ENCODE data around the gene CCDC30.

CCDC30 gene

DNA sequence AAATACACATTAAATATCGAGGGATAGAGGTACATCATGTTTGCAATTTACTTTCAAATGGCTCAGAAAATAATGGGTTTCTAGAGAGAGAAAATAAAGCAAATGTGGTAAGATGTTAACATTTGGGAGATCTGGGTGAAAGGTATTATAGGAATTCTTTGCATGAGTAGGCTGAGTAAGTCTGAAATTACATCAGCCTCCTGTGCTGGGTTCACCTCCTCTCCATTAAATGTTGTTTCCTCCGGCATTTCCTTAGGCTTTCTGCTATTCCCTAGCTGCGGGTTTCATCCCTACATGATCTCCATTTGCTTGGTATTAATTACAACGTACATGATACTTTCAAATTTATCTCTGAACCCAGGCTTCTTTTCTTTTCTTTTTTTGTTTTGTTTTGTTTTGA is 38.9 kb upstream of the CCDC30 start:
- no peak overlapping the region for H3K27ac ChIP-seq (ENCODE audit: insufficient read depth, low read length, poor library complexity, severe bottlenecking)
- H3K36me3 ChIP-seq (ENCODE audit: control insufficient read depth, insufficient read depth, low read length) = no peaks in the 10 kb centered on the region
- no peaks in the 10 kb centered on the region for H3K27me3 ChIP-seq (replicated peaks; ENCODE audit: control insufficient read depth, insufficient read depth, low read length, poor library complexity, severe bottlenecking)
- H3K4me1 ChIP-seq (ENCODE audit: control insufficient read depth, insufficient read depth, low read length, poor library complexity, severe bottlenecking) = no peaks in the 10 kb centered on the region
- H3K4me3 ChIP-seq (ENCODE audit: insufficient read depth, low read depth, low read length, poor library complexity, severe bottlenecking) = no peak overlapping the region
- DNase-seq = no peak
- H3K9me3 ChIP-seq (ENCODE audit: control insufficient read depth, low read length) = no peaks in the 10 kb centered on the region

DNA sequence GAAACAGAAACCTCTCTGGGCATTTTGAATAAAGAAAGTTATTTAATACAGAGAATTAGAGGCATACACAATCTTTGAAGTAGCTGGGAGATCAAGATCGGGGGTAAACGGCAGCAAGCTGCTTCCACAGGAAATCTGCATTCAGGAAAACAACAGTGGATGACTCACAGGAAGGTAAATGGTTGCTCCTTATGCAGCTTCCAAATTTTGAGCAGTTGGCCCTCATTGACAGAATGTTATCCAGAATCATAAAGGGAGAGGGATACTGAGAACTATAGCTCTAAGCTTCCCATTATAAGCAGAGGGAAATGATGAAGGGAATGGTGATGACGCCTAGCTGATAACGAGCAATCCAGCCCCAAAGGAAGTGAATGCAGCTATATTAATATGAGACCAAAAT is 35.8 kb upstream of the CCDC30 start:
- H3K27ac ChIP-seq (ENCODE audit: insufficient read depth, low read length, poor library complexity, severe bottlenecking) = no peak overlapping the region
- no peak for DNase-seq
- no peak overlapping the region for H3K4me3 ChIP-seq (ENCODE audit: insufficient read depth, low read depth, low read length, poor library complexity, severe bottlenecking)
- H3K36me3 ChIP-seq (ENCODE audit: control insufficient read depth, insufficient read depth, low read length) = no peaks in the 10 kb centered on the region
- no peaks in the 10 kb centered on the region for H3K27me3 ChIP-seq (replicated peaks; ENCODE audit: control insufficient read depth, insufficient read depth, low read length, poor library complexity, severe bottlenecking)
- no peaks in the 10 kb centered on the region for H3K9me3 ChIP-seq (ENCODE audit: control insufficient read depth, low read length)
- no peaks in the 10 kb centered on the region for H3K4me1 ChIP-seq (ENCODE audit: control insufficient read depth, insufficient read depth, low read length, poor library complexity, severe bottlenecking)

DNA sequence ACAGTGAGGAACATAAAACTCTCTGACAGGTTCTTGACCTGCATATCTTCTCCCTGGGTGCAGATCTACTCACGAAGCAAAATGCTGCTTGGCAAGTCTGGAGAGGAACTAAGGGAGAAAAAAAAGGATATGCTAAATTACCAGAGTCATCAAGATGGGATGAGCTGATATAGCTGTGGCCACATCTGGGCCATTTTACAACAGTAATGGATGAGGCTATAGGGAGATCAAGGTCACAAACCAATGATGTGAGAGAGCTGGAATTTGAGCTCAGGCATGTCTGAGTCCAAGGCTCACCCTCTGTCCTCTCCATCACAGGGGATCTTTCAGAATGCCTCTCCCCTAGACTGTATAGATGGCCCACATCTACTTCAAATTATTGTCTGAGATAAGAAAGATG is 33.5 kb upstream of the CCDC30 start:
- Histone ChIP-seq H3K27me3 (replicated peaks; ENCODE audit: control insufficient read depth, insufficient read depth, low read length, poor library complexity, severe bottlenecking) (no peaks in the 10 kb centered on the region), H3K27ac (ENCODE audit: insufficient read depth, low read length, poor library complexity, severe bottlenecking) (no peak overlapping the region), H3K4me3 (ENCODE audit: insufficient read depth, low read depth, low read length, poor library complexity, severe bottlenecking) (no peak overlapping the region), H3K36me3 (ENCODE audit: control insufficient read depth, insufficient read depth, low read length) (no peaks in the 10 kb centered on the region), H3K9me3 (ENCODE audit: control insufficient read depth, low read length) (no peaks in the 10 kb centered on the region), H3K4me1 (ENCODE audit: control insufficient read depth, insufficient read depth, low read length, poor library complexity, severe bottlenecking) (no peaks in the 10 kb centered on the region)
- no peak for DNase-seq

DNA sequence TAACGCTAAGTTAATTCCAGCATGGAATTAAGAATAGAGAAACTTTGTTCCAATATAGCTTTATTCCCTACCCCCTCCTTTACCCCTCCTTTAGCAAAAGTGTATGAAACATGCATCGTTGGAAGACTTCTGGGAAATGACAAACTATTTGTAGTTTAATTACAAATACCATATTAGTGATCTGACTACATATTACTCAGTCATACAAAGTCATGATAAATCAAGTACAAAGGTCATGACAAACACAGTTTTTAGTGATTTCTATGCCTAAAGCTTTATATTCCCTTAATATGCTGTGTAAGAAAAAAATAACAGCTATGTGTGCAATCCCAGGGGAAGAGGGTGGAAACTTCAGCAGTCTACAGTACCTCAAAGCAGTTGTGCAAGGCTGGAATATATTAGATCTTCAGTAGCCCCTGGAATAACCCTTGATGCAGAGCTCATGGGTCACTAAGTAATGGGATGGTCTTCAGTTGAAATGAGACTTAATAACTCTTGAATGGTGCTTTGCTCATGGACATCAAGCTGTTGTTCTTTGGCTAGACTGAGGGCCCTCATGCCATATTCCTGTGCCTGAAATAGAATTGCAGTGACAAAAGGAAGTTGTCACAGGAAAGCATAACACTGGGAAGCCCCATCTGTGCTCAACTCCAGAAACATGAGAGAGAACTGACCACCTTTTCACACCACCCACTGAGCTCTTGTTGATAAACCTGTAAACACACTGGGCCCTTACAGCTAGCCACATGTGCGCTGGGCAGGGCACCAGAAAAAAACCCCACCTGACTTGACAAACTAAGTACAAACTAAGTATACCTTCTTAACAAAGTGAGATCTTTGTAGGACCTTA is 32.6 kb upstream of the CCDC30 start:
- no peak for DNase-seq
- no peaks in the 10 kb centered on the region for H3K9me3 ChIP-seq (ENCODE audit: control insufficient read depth, low read length)
- no peaks in the 10 kb centered on the region for H3K27me3 ChIP-seq (replicated peaks; ENCODE audit: control insufficient read depth, insufficient read depth, low read length, poor library complexity, severe bottlenecking)
- H3K4me3 ChIP-seq (ENCODE audit: insufficient read depth, low read depth, low read length, poor library complexity, severe bottlenecking) = no peak overlapping the region
- H3K36me3 ChIP-seq (ENCODE audit: control insufficient read depth, insufficient read depth, low read length) = no peaks in the 10 kb centered on the region
- H3K4me1 ChIP-seq (ENCODE audit: control insufficient read depth, insufficient read depth, low read length, poor library complexity, severe bottlenecking) = no peaks in the 10 kb centered on the region
- H3K27ac ChIP-seq (ENCODE audit: insufficient read depth, low read length, poor library complexity, severe bottlenecking) = no peak overlapping the region

DNA sequence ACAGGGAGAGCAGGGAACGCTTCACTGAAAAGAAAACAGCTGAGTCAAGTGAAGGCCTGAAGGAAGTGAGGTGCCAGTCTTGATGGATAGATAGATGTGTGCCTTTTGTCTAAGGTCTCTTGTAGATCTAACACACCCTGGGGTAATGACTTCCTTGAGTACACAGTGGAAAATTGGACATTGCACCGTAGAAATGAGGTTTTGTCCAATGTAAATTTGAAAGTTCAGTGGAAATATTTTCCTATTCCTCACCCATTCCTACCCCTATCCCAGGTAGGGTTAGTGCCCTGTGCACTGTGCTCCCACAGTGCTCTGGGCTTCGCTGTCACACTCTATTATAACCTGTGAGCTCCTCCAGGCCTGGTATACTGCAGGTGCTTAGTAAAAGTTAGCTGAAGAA is 31.6 kb upstream of the CCDC30 start:
- Histone ChIP-seq H3K27ac (ENCODE audit: insufficient read depth, low read length, poor library complexity, severe bottlenecking) (no peak overlapping the region), H3K4me3 (ENCODE audit: insufficient read depth, low read depth, low read length, poor library complexity, severe bottlenecking) (no peak overlapping the region), H3K9me3 (ENCODE audit: control insufficient read depth, low read length) (no peaks in the 10 kb centered on the region), H3K4me1 (ENCODE audit: control insufficient read depth, insufficient read depth, low read length, poor library complexity, severe bottlenecking) (no peaks in the 10 kb centered on the region), H3K27me3 (replicated peaks; ENCODE audit: control insufficient read depth, insufficient read depth, low read length, poor library complexity, severe bottlenecking) (no peaks in the 10 kb centered on the region), H3K36me3 (ENCODE audit: control insufficient read depth, insufficient read depth, low read length) (no peaks in the 10 kb centered on the region)
- no peak for DNase-seq

DNA sequence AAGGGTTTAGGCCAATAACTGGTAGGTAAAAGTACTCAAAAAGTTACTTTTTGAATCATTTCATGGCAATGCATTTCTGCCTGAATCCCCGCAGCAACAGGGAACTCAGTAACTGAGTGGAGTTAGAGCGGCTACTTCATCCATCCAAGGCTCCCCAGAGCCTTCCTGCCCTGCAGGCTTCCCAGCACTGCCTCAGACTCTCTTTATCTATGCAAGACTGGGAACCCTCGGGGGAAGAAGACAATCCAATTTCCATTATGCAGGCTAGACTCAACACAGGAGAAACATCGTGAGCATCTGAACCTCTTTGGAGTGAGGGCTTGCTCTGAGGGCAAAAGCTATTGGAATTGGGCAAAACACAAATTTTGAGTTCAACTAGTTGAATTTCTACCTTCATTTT is 30.4 kb upstream of the CCDC30 start:
- H3K9me3 ChIP-seq (ENCODE audit: control insufficient read depth, low read length) = no peaks in the 10 kb centered on the region

DNA sequence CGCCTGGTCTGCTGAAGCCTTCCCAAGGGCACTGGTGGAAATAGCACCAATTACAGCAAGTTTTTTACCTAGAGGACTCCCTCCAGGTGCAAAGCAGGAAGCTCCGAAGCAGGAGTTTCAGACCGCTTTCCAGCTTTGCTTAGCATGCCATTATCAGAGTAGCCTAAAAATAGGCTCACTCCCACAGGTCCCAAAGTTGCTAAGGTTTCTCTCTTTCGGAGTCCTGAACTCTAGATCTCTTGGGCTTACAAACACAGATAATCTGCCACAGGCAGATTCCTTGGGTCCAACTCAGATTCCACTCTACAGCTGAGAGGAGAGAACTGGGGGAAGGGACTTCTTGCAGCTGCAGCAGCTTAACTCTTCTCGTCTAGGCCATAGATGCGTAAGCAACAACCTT is 29.7 kb upstream of the CCDC30 start:
- no peaks in the 10 kb centered on the region for H3K27me3 ChIP-seq (replicated peaks; ENCODE audit: control insufficient read depth, insufficient read depth, low read length, poor library complexity, severe bottlenecking)
- H3K4me1 ChIP-seq (ENCODE audit: control insufficient read depth, insufficient read depth, low read length, poor library complexity, severe bottlenecking) = no peaks in the 10 kb centered on the region
- no peak overlapping the region for H3K4me3 ChIP-seq (ENCODE audit: insufficient read depth, low read depth, low read length, poor library complexity, severe bottlenecking)
- no peak overlapping the region for H3K27ac ChIP-seq (ENCODE audit: insufficient read depth, low read length, poor library complexity, severe bottlenecking)
- no peaks in the 10 kb centered on the region for H3K9me3 ChIP-seq (ENCODE audit: control insufficient read depth, low read length)
- DNase-seq = no peak
- no peaks in the 10 kb centered on the region for H3K36me3 ChIP-seq (ENCODE audit: control insufficient read depth, insufficient read depth, low read length)

More for the DNA sequence above, 30.4 kb upstream of the CCDC30 start:
- H3K27ac ChIP-seq (ENCODE audit: insufficient read depth, low read length, poor library complexity, severe bottlenecking) = no peak overlapping the region
- DNase-seq = no peak
- H3K4me3 ChIP-seq (ENCODE audit: insufficient read depth, low read depth, low read length, poor library complexity, severe bottlenecking) = no peak overlapping the region
- no peaks in the 10 kb centered on the region for H3K4me1 ChIP-seq (ENCODE audit: control insufficient read depth, insufficient read depth, low read length, poor library complexity, severe bottlenecking)
- H3K36me3 ChIP-seq (ENCODE audit: control insufficient read depth, insufficient read depth, low read length) = no peaks in the 10 kb centered on the region
- no peaks in the 10 kb centered on the region for H3K27me3 ChIP-seq (replicated peaks; ENCODE audit: control insufficient read depth, insufficient read depth, low read length, poor library complexity, severe bottlenecking)

DNA sequence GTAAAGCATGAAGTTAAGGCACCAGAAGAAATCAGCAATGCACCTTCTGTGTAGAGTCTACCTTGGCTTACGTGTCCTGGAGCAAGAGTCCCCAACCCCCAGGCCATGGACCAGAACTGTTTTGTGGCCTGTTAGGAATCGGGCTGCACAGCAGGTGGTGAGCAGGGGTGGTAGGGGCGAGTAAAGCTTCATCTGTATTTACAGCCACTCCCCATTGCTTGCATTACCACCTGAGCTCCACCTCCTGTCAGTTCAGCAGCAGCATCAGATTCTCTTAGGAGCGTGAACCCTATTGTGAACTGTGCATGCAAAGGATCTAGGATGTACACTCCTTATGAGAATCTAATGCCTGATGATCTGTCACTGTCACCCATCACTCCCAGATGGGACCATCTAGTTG is 28.7 kb upstream of the CCDC30 start:
- Histone ChIP-seq H3K9me3 (ENCODE audit: control insufficient read depth, low read length) (no peaks in the 10 kb centered on the region), H3K36me3 (ENCODE audit: control insufficient read depth, insufficient read depth, low read length) (no peaks in the 10 kb centered on the region), H3K4me3 (ENCODE audit: insufficient read depth, low read depth, low read length, poor library complexity, severe bottlenecking) (no peak overlapping the region), H3K27ac (ENCODE audit: insufficient read depth, low read length, poor library complexity, severe bottlenecking) (no peak overlapping the region), H3K4me1 (ENCODE audit: control insufficient read depth, insufficient read depth, low read length, poor library complexity, severe bottlenecking) (no peaks in the 10 kb centered on the region), H3K27me3 (replicated peaks; ENCODE audit: control insufficient read depth, insufficient read depth, low read length, poor library complexity, severe bottlenecking) (no peaks in the 10 kb centered on the region)
- DNase-seq = no peak

DNA sequence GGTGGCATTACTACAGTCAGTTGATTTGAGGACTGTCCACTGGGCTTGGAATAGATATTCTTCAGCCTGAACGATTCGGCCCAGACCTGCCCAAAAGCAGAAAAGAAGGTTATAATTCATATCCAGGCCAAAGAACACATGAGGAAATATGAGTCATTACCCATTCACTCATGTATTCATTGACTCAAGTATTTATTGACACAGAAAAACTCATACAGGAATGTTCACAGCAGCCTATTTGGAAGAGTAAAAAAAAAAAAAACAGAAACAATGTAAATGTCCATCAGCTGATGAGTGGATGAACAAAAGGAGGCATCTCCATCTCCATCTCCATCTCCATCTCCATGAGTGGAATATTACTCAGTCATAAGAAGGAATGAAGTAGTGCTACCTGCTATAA is 23.1 kb upstream of the CCDC30 start:
- no peaks in the 10 kb centered on the region for H3K27me3 ChIP-seq (replicated peaks; ENCODE audit: control insufficient read depth, insufficient read depth, low read length, poor library complexity, severe bottlenecking)
- no peaks in the 10 kb centered on the region for H3K36me3 ChIP-seq (ENCODE audit: control insufficient read depth, insufficient read depth, low read length)
- H3K9me3 ChIP-seq (ENCODE audit: control insufficient read depth, low read length) = no peaks in the 10 kb centered on the region
- H3K4me1 ChIP-seq (ENCODE audit: control insufficient read depth, insufficient read depth, low read length, poor library complexity, severe bottlenecking) = no peaks in the 10 kb centered on the region
- no peak overlapping the region for H3K4me3 ChIP-seq (ENCODE audit: insufficient read depth, low read depth, low read length, poor library complexity, severe bottlenecking)
- H3K27ac ChIP-seq (ENCODE audit: insufficient read depth, low read length, poor library complexity, severe bottlenecking) = no peak overlapping the region
- no peak for DNase-seq

DNA sequence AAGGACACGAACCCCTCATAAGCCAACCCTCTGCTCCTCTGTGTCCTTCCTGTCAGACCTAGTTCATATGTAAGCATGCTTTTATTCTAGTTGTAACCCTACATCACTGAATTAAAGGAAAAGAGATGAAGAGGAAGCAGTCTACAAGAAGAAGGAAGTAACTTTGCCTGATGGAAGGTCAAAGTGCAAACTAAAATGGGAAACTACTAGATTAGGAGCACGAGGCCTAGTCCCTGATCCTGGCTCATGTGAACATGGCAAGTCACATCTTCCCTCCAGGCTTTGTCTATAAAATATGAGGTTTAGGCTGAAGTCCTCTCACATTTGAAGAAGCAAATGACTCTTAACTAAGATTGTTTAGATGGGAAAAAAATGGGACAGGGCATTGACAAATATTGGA is 20.4 kb upstream of the CCDC30 start:
- H3K4me3 ChIP-seq (ENCODE audit: insufficient read depth, low read depth, low read length, poor library complexity, severe bottlenecking) = no peak overlapping the region
- no peaks in the 10 kb centered on the region for H3K36me3 ChIP-seq (ENCODE audit: control insufficient read depth, insufficient read depth, low read length)
- no peaks in the 10 kb centered on the region for H3K4me1 ChIP-seq (ENCODE audit: control insufficient read depth, insufficient read depth, low read length, poor library complexity, severe bottlenecking)
- H3K27me3 ChIP-seq (replicated peaks; ENCODE audit: control insufficient read depth, insufficient read depth, low read length, poor library complexity, severe bottlenecking) = no peaks in the 10 kb centered on the region
- no peaks in the 10 kb centered on the region for H3K9me3 ChIP-seq (ENCODE audit: control insufficient read depth, low read length)
- no peak for DNase-seq
- no peak overlapping the region for H3K27ac ChIP-seq (ENCODE audit: insufficient read depth, low read length, poor library complexity, severe bottlenecking)

Measured in effector memory CD4-positive, alpha-beta T cell (primary cell).